HuH-7.5 (cell line): ENCODE results near the gene CLEC20A.

Source experiments
- DNase-seq: peaks from one replicate; pipeline ENCODE4 v3.0.0; 2011; ENCODE audit warnings: low spot score

The CLEC20A gene

DNA sequence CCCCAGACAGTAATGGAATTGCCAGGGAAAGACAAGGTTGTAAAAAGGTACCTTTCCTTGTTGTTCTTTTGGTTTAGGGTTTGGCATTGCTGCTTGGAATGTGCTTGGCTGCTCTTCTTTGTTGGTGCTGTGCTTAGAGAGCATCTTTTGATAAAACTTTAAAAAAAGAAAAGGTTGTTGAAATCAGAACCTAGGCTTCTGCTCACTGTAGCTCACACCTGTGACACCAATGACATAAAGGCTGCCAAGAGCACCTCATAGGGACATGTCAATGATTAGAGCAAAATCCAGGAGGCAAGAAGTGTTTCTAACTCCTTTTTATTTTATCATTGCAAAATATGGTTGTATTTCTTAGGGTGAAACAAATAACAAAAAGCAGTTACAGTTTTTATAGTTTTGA is 28.9 kb downstream of the CLEC20A start:
- DNase-seq = no peak

DNA sequence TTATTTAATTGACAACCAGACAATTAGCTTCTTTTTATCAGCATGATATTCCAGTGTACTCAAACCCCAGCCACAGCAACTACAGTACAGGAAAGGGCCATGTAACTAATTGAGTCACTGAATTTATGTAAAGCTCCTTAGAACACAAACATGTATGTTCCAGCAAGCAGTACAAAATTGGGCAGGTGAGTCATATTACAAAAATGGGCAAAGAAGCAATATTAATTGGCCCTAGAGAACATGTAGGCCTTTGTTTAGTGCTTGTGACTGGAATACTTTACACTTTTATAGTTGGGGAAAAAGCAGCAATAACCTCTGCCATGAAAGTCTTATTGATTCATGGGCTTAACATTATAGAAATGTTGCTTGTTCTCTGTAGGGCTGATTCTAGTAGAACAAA is 31.8 kb downstream of the CLEC20A start:
- DNase-seq = no peak

DNA sequence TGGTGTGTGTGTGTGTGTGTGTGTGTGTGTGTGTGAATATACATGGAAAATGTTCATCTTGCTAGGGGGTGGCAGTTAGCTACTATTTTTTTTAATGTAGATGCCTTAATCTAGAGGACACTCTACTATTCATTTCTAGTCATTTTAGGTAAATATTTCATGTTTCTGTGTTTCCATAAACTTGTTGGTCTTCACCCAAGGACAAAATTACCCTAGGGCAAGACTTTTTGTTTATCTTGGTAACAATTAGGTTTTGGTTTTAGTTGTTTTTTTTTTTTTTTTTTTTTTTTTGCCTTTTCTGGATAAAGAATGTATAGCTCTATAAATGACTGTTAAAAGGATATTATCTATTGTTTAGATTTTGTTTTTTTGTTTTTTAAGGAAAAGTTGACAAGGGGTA is 32.2 kb downstream of the CLEC20A start:
- DNase-seq = no peak

DNA sequence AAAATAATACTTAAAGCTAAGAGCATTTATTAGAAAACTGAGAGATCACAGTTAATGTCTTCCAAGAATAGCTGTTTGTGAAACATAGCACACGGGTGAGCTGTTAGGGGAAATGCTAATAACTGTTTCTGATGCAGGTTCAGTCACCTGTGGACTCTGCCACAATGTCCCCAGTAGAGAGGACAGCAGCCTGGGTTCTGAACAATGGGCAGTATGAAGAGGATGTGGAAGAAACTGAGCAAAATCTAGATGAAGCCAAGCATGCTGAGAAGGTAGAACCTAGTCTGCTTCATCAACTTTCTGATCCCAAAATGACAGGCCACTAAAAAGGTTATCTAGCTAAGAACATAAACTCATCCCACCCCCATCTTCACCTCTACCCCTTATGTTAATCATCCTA is 32.6 kb downstream of the CLEC20A start:
- DNase-seq = no peak

DNA sequence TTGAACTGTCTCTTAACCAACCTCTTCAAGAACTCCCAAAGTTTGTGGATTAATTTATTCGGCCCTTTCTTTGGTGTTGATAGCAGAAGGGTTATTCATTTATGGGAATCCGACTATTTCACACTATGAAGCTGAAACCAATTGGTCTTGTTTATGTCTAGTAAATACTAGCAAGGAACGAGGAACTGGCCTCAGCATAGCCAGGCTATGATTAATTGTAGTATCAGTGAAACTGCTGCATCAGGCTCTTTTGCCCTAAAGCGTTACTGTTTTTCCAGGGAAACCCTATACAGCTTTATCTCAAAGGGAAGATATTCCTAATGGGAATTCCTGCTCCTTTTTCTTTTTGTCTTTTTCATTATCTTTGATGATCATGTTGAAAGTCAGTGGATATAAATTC is 35.1 kb downstream of the CLEC20A start:
- no peak for DNase-seq

DNA sequence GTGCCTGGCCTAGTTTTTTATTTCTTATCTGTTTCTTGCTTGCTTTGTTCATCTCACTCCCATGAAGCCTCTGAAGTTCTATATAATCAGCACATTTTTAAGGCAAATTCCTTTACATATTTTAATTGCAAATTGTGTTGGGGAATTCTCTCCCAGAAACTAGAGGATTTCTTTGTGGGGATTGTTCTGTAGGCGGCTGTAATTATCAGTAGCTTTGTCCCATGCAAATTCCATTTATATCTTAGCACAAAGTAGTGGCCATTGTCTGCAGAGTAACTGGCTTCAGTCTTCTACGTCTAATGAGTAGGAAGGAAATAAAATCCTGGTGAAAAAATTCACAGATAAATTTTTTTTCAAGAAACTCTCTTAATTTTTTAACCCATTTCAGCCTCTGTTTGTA is 35.7 kb downstream of the CLEC20A start:
- no peak for DNase-seq

DNA sequence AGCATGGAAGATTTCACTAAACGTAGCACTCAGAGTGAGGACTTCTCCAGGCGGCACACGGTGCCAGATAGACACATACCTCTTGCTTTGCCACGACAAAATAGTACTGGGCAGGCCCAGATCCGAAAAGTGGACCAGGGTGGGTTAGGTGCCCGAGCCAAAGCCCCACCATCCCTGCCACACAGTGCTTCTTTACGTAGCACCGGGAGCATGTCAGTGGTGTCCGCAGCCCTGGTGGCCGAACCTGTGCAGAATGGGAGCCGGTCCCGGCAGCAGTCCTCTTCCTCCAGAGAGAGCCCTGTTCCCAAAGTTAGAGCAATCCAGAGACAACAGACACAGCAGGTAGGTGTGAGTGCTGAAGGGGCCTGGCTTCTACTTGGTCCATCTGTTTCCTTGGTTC is 38.6 kb downstream of the CLEC20A start:
- no peak for DNase-seq

DNA sequence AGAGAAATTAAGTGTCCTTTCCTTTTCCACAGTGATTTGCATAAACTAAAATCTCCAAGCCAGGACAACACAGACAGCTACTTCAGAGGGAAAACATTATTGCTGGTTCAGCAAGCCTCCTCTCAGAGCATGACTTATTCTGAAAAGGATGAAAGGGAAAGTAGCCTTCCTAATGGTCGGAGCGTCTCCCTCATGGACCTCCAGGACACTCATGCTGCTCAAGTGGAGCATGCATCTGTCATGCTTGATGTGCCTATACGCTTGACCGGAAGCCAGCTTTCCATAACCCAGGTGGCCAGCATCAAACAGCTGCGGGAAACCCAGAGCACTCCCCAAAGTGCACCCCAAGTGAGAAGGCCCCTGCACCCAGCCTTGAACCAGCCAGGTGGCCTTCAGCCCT is 39.1 kb downstream of the CLEC20A start:
- no peak for DNase-seq

DNA sequence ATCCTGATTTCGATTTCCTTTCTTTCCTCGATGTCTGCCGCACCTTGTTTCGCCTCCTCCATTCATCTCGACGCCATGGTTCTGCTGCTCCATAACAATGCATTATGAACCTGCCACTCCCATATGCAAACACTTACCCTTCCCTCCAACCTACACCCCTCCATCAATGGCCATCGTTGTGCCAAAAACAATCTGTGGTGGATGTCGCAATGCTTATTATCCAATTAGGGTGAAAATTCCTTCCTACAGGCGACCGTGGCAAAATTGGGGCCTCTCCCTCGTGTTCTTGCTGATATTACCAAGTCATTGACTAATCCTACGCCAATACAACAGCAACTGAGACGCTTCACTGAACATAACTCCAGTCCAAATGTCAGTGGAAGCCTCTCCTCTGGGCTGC is 40.3 kb downstream of the CLEC20A start:
- no peak for DNase-seq

DNA sequence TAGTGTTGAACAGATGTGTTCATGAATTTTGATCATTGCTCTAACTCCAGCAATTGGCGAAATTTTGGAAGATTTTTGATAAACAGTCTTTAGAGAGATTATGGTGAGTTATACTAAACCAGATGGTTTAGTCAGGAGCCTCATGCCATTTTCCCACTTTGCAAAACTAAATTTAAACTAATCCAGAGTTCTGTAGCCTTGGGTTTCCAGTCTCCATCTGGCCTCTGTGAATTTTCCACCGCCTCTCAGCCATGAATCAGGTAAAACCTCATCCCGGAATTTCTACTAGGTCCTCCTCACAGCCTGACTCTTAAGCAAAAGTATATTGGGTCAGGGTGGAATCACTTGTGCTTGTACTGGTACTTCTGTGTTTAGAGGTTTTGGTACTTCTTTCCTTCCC is 44.8 kb downstream of the CLEC20A start:
- no peak for DNase-seq

DNA sequence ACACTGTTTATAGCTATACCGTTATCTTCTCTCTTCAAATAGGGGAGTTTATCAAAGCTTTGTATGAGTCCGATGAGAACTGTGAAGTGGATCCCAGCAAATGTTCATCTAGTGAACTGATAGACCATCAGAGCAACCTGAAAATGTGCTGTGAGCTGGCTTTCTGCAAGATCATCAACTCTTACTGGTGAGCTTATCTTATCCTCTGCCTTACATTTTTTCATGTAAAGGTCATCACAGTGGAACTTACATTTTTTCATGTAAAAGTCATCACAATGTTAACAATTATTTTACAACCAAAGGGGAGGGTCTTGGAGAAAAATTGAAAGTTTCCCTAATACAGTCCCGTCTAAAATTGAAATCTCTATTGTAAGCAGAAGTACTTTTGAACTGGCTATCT is 45.2 kb downstream of the CLEC20A start:
- no peak for DNase-seq

DNA sequence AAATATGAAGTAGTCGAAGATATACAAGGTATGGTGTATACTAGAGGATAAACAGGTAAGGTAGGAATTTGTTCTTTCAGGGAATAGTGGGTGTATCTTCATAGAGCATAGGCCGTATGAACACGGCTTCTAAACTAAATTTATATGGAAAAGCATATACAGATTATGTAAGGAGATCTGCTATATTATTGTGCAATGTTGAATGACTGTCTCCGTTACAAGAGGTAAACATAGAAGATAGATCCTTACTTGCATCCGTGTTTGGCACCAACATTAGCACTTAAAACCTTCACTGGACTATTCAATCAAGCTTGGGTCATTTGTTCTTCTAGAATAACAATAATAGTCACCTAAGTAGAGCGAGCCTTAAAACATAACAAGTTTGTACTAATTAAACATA is 45.9 kb downstream of the CLEC20A start:
- no peak for DNase-seq

DNA sequence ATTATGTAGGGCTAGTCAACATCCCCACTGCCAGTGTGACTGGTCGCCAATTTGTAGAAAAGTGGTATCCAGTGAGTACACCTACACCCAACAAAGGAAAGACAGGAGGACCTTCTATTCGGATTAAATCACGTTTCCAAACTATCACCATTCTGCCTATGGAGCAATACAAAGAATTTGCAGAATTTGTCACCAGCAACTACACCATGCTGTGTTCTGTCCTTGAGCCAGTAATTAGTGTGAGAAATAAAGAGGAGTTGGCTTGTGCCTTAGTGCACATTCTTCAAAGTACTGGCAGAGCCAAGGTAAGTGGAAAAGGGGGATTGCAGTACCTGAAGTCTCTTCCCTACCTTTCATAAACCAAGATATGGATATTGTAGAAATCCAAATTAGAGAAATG is 53.8 kb downstream of the CLEC20A start:
- no peak for DNase-seq

DNA sequence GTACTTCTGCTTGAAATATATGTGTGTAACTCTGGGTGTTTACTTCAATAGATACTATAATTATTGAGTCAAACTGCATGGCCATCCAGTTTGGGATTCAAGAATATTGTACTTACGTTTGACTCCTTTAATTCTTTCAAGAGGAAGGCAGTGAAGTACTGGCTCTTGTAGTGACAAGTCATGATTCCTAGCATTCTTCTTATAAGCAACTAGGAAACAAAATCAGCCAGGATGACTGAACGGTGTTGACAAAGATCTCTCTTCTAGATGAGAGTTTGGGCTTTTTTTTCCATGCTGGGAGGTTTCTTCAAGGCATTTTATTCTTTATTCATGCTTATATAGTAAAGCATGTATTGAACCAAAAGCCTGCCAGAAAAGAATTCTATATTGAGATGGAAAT is 58.3 kb downstream of the CLEC20A start:
- DNase-seq = no peak

DNA sequence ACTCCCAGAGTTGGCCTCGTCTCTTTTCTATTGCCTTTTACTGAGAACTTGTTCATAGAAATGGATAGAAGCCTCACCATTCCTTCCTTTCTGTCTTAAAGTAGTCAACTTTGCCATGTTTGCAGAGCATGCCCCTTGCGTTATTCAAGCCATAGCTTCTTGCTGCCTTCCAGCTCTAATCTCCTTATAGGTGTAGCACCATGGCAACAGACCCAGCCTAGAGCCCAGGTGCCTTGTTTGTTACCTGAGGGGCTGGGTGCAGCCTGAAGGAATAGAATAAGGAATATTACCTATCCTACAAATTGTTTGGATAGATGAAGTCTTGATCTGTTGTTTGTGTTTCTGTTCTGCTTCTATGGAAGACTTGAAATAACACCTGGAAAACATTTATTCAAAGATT is 59.9 kb downstream of the CLEC20A start:
- no peak for DNase-seq

DNA sequence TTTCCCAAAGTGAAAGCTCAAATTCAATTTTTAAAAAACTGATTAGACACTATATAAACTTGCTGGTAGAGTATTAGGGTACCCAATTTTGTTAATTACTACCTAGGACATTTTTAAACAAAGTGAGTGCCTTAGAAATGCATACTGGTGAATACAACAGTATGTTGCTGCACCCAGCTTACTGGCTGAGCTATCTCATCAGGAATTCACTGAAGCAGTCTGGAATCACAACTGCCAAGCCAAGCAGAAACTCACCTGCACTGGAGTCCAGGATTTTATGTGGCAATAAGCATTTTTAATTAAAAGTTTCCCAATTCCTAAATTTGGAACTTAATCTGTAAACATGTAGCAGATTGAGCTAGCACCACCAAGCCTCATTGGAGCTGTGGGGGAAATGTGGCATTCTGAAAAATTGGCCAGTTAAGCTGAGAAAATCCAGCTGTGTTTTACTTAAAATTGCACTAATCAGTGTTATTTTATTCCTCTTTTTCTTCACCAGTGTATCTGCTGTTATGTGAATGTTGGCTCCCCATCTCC is 61.8 kb downstream of the CLEC20A start:
- no peak for DNase-seq

DNA sequence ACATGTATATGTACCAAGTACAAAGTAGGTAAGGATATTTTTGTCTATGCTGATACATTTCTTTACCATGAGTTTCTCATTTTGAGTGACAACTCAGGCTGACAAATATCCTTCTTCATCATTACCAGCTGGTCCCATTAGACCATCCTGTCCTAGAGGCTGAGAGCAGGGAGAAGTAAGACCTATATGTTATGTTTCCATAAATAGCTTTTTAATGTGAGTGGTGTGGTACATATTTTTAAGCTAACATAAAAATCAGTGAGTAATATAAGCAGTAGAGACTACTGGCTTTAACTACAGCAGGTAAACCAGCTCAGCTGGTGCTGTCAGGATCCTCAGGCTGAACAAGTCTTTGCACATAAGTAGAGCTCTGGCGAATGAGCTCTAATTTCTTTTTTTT is 62.4 kb downstream of the CLEC20A start:
- no peak for DNase-seq
